GM21825 (cell line): Measurements from ENCODE around the gene SLC7A9.
"Not testable (repeated sequence)": the region's sequence is repeated elsewhere in the genome, so short reads cannot be mapped to it uniquely, and the experiment has no call there.

ENCODE experiments used
- ATAC-seq: cut with Tn5 transposase; IDR thresholded peaks from one replicate; pipeline ENCODE4 v1.9.1; 2021; ENCODE audit warnings: mild to moderate bottlenecking, moderate library complexity; ENCODE audit not compliant: unreplicated experiment

The SLC7A9 gene

DNA sequence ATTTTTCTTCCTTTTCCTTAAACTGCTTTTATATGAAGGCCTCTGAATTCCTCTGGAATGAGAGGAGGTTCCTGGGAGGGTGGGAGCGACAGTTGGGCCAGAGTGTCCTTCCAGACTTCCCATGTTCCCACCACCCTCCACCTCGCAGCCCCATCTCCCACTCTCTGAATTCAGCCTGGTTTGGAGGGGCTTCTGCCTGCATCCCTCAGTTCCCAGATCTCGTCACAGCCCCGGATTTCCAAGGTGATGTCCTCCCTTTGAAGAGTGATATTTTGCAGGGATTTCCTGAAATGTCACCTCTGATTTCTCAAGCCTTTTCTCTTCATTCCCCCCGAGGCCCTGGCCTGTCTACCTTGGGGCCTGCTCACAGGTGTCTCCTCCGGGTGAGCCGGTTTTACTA, 16.7 kb upstream of the SLC7A9 start:
- ATAC-seq: no peak

DNA sequence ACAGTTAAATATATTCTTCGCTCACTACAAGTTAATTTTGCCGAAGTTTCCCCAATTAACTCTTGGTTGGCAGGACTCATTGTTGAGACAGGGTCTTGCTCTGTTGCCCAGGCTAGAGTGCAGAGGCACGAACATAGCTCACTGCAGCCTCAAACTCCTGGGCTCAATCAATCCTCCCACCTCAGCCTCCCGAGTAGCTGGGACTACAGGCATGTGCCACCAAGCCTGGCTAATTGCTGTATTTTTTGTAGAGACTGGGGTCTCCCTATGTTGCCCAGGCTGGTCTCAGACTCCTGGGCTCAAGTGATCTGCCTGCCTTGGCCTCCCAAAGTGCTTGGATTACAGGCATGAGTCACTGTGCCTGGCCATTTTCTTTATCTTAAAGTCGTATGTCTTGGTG, 15.7 kb upstream of the SLC7A9 start:
- not testable (repeated sequence) for ATAC-seq

DNA sequence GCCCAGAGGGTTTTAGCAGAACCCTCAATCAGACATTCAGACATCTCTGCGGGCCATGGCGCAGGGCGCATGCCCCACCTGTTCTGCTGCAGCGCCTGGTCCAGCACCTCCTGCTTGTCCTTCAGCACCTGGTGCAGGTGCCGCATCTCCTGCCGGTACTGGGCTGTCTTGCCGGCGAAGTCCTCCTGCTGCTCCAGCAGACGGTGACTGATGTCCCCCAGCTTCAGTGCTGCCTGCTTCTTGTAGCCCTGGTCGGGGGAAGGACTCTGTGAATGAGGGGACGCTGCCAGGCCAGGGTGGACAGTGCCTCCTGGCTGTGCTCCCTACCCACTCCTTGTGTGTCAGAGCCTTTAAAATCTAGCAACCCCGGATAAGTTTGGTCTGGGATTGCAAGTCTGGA, 12.2 kb upstream of the SLC7A9 start:
- no peak for ATAC-seq

- no peak for ATAC-seq
These were observed 11.1 kb upstream of the SLC7A9 start for GRCh38 chr19:32880622-32881021.

DNA sequence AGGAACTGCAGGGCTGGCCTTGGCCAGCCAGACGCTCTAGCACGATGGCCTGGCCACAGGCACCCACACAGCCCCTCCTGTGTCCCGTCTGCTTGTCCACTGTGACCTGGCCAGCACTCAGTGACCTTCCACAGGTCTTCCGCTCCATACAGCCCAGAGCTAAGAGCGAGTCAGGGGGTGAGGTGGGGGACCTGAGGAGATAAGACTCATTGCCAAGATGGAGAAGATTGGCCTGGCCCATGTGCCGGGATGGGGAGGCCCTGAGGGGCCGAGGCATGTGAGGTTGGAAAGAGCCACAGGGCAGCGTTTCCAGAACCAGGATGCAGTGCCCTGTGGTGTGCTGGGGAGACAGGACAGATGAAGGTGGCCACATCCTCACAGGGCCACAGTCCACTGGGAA, 10.2 kb upstream of the SLC7A9 start:
- ATAC-seq: no peak

DNA sequence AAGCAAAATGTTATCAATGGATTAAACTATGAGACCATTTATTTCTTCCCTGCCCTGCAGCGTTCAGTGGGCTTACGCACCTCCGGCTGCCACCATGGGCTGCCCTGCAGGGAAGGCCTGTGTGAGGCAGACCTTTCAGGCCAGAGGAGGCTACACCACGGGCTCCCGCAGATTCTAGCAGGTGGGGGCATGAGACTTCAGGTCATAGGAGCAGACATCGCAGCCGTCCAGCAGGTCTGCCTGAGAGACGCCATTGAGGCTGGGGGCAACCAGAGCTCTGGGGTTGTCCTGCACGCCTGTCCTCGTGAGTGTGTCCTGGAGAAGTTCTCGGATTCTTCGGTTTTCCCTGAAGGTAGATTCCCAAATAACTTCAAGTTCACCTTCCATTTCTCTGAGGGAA, 9.4 kb upstream of the SLC7A9 start:
- ATAC-seq: no peak

DNA sequence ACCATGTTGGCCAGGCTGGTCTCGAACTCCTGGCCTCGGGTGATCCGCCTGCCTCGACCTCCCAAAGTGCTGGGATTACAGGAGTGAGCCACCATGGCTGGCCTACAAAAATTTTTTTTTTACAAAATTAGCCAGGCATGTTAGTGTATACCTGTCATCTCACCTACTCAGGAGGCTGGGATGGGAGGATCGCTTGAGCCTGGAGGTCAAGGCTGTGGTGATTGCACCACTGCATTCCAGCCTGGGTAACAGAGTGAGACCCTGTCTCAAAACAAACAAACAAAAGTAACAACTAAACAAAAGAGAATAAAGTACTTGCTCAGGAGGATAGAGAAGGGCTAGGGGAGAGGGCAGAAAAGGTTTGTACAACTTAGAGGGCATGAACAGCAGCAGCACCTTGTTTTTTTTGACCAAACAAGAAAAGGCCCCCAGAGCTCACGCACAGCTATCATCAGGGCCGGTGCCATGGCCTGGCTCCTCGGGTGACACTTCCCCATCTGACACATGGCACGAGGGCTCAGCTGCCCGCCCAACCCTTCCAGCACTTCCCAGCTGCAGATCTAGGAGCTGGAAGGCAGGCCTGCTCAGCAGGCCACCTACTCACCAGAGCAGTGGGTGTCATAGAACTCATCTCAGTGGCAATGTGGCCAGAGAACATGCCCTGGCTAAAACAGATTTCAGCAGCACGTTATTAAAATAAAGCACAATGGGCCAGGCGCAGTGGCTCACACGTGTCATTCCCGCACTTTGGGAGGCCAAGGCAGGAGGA, 8.6 kb upstream of the SLC7A9 start:
- no peak for ATAC-seq

DNA sequence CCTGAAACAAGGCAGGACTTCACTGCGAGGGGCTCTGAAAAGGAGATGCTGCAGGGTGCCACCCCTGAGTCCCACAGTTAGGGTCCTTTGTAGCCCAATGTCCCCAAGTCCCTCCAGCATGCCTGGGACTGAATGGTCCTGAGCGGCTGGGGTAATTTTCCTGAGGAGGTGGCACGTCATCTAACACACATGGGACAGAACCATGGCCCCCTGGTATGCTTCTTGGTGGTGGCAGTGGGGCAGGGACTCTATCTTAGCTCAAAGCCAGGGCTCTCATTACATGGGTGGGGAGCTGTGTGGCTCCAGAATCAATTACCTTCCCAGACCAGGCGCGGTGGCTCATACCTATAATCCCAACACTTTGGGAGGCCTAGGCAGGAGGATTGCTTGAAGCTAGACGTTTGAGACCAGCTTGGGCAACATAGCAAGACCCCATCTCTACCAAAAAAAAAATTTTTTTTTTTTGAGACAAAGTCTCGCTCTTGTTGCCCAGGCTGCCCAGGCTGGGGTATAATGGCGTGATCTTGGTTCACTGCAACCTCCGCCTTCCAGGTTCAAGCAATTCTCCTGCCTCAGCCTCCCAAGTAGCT, 7.9 kb upstream of the SLC7A9 start:
- no peak for ATAC-seq

- ATAC-seq: no peak
These were observed 7.3 kb upstream of the SLC7A9 start for GRCh38 chr19:32876919-32877285.

- ATAC-seq: no peak
These were observed 6.8 kb upstream of the SLC7A9 start for GRCh38 chr19:32876236-32876918.

DNA sequence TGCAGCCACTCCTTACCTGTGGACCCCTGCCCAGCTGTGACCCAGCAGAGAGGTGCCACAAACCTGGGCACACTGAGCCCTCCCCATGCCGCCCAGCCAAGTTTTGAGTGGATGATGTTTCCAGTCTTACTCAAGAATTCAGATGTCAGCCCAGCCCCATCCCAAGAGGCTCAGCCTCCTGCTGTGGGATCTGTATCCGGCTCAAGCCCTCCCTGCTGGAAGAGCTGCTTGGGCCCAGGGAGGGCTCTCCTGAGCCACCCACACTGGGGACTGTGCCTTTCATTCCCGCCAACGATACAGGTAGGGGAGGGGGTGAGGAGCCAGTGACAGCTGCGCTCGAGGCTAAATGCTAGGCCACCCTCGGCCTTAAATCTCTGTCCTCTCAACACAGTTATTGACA, 5.9 kb upstream of the SLC7A9 start:
- no peak for ATAC-seq

GRCh38 chr19:32874605-32875004, 5.0 kb upstream of the SLC7A9 start:
- ATAC-seq: no peak

GRCh38 chr19:32873247-32873959, 3.8 kb upstream of the SLC7A9 start:
- no peak for ATAC-seq

DNA sequence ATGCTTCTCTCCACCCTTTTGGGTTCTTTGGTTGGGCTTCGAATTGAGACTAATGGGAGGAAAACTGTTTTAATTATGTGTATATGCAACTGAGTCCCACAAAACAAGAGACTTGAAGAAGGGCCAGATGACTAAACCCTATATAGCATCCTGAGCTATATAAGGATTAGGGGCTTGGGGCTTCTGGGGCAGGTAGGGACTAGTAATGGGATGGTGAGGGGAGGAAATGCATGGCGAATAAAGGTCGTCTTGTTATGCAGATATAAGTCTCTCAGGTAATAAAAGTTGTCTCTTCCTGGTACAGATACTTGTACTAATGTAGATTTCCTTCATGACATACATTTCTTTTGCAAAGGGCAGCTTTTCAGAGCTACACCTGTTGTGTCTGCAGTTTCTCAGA, 2.8 kb upstream of the SLC7A9 start:
- ATAC-seq: no peak

DNA sequence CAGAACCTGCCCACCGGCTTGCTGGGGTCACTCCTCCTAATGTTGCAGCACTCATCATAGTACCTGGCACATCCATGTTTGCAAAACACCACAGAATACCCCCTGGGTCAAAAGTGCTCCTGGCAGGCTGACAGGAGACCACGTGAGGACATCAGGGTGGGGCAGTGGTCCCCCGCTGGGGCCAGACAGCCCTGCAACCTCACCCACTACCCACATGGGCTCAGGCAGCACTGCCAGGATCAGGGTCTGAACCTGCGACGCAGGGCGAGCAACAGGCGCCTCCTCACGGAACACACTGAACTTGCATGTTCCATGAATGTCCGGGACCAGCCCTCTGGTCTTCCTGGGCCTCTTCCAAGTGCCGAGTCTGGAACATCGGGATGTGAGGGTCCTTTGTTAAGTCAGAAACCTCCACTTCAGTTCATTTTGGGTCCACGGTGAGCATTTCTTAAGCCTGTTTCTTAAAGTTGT, 1.4 kb upstream of the SLC7A9 start:
- no peak for ATAC-seq

DNA sequence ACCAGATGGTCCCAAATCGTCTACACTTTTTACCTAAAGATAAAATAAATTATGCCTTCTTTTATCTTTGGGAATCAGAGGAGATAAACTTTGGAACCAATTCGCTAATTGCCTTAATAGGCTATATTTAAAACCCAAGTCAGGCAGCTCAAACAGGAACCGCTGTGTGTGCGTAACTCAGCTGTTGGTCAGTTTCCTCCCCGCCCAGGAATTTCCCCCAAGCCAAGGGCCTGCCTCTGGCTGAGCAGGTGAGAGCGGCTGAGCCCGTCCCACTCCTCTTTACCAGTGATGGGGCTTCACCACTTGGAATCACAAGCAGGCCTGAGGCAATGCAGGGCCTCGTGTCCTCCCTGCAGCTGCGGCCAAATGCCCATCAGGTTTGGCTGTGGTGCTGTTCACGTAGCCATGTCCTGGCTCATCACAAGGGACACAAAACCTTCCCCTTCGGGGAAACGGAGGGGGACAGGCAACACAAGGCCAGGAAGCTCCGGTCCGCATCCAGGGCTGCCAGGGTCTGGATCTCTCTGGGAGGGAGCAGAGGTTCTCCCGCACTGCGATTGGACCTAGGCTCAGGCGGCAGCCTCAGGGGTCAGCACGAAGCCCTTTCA, 503 bp upstream of the SLC7A9 start:
- ATAC-seq: no peak

DNA sequence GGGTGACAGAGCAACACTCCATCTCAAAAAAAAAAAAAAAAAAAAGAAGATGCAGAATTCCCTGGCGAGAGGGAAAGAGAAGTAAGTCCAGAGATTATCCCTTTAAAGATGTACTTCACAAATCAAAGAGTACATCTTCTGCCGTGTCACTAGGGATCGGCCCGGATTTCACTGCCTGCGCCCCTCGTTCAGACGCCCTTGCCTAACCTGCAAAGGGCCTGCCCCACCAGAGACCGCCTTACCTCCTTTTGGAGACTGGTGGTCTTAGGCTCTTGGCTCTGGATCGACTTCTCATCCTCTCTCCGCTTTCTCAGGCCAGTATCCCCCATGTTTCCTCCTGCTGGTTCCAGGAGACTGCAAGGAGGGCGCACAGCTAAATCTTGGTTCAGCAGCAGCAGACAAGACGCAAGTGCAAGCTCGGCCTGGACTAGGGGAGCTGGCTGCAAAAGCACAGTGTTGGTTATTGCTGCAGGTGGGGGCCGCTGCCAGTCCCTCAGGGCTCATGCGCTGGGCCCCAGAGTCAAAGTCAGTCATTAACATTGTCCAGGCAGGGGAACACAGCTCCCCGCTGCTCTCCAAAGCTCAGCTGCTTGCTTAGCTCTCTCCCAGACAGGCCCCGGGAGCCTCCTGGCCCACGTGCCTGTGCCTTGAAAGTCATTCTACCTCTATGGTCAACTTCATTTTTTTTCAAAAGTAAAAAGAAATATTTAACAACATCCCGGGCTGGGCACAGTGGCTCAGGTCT, 1.2 kb downstream of the SLC7A9 start:
- ATAC-seq: no peak

- not testable (repeated sequence) for ATAC-seq
These were observed 2.1 kb downstream of the SLC7A9 start for GRCh38 chr19:32867436-32867835.

GRCh38 chr19:32866564-32867265, 2.9 kb downstream of the SLC7A9 start:
- no peak for ATAC-seq

DNA sequence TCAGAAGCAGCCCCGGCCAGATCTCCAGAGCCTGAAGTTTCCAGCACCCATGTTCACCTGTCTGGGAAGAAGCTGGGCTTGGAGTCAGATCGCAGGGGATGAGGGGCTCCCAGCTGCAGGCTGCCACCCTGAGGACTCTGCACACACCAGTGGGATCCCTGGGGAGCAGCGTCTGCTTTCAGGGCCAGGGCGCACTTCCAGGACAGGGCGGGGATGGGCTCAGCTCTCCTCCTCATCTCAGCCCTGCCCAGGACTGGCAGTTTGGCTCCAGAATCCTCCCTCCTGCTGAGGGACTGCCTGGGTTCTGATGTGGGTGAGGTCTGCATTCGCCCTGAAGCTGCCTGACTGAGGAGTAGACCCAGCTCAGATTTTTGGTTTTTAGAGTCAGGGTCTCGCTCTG, 3.5 kb downstream of the SLC7A9 start:
- ATAC-seq: no peak
